NB4 (cell line): ENCODE data around the gene NR3C2.

Experiments
- MAX ChIP-seq: IDR thresholded peaks from 2 replicates; pipeline ENCODE4 v1.6.1; 2011; ENCODE audit warnings: low read depth, low read length
- MYC ChIP-seq: IDR thresholded peaks from 2 replicates; pipeline ENCODE4 v1.6.1; 2011; ENCODE audit warnings: low read depth, low read length
- POLR2A ChIP-seq: IDR thresholded peaks from 2 replicates; pipeline ENCODE4 v1.6.1; 2011; ENCODE audit warnings: mild to moderate bottlenecking; ENCODE audit not compliant: insufficient read length; ENCODE audit errors: extremely low read depth
- TF ChIP-seq, protein P1 (sequence below): IDR thresholded peaks from one replicate; pipeline ENCODE4 v1.5.1; 2012; ENCODE audit warnings: low read depth, low read length

- TF ChIP-seq, protein P1, sequence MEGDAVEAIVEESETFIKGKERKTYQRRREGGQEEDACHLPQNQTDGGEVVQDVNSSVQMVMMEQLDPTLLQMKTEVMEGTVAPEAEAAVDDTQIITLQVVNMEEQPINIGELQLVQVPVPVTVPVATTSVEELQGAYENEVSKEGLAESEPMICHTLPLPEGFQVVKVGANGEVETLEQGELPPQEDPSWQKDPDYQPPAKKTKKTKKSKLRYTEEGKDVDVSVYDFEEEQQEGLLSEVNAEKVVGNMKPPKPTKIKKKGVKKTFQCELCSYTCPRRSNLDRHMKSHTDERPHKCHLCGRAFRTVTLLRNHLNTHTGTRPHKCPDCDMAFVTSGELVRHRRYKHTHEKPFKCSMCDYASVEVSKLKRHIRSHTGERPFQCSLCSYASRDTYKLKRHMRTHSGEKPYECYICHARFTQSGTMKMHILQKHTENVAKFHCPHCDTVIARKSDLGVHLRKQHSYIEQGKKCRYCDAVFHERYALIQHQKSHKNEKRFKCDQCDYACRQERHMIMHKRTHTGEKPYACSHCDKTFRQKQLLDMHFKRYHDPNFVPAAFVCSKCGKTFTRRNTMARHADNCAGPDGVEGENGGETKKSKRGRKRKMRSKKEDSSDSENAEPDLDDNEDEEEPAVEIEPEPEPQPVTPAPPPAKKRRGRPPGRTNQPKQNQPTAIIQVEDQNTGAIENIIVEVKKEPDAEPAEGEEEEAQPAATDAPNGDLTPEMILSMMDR: no peak
- no peak for TF ChIP-seq POLR2A
- TF ChIP-seq MYC: no peak
- no peak for TF ChIP-seq MAX
These were observed 380.4 kb downstream of the NR3C2 start for GRCh38 chr4:148061795-148062194.
